Cardiac fibroblast (primary cell): ENCODE results near the gene XYLB.

Experiments
- DNase-seq, 2 donors: peaks; one replicate each; pipeline versions ENCODE4 v3.0.0 to v3.0.0-alpha.2; 2010; ENCODE audit warnings: low read depth in 2 of 2
- H3K4me3 ChIP-seq, 2 donors: replicated peaks in 1 of 2; 1 replicate in 1 of 2; 2 replicates in 1 of 2; pipeline ENCODE4 v1.5.1; 2011; ENCODE audit warnings: low read depth in 2 of 2, low read length in 2 of 2, mild to moderate bottlenecking in 2 of 2, moderate library complexity in 1 of 2
- TF ChIP-seq, protein P1 (sequence below): IDR thresholded peaks from one replicate; pipeline ENCODE4 v1.5.1; 2011; ENCODE audit warnings: low read depth, mild to moderate bottlenecking, low read length, inconsistent platforms

The XYLB gene

GRCh38 chr3:38375488-38376097, 29.0 kb downstream of the XYLB start:
- TF ChIP-seq, protein P1, sequence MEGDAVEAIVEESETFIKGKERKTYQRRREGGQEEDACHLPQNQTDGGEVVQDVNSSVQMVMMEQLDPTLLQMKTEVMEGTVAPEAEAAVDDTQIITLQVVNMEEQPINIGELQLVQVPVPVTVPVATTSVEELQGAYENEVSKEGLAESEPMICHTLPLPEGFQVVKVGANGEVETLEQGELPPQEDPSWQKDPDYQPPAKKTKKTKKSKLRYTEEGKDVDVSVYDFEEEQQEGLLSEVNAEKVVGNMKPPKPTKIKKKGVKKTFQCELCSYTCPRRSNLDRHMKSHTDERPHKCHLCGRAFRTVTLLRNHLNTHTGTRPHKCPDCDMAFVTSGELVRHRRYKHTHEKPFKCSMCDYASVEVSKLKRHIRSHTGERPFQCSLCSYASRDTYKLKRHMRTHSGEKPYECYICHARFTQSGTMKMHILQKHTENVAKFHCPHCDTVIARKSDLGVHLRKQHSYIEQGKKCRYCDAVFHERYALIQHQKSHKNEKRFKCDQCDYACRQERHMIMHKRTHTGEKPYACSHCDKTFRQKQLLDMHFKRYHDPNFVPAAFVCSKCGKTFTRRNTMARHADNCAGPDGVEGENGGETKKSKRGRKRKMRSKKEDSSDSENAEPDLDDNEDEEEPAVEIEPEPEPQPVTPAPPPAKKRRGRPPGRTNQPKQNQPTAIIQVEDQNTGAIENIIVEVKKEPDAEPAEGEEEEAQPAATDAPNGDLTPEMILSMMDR: no peak
- DNase-seq: no peak
- no peak overlapping the region for H3K4me3 ChIP-seq

- DNase-seq: no peak
- H3K4me3 ChIP-seq: no peak overlapping the region
- TF ChIP-seq, protein P1: no peak
These were observed 29.7 kb downstream of the XYLB start for GRCh38 chr3:38376098-38376816.

DNA sequence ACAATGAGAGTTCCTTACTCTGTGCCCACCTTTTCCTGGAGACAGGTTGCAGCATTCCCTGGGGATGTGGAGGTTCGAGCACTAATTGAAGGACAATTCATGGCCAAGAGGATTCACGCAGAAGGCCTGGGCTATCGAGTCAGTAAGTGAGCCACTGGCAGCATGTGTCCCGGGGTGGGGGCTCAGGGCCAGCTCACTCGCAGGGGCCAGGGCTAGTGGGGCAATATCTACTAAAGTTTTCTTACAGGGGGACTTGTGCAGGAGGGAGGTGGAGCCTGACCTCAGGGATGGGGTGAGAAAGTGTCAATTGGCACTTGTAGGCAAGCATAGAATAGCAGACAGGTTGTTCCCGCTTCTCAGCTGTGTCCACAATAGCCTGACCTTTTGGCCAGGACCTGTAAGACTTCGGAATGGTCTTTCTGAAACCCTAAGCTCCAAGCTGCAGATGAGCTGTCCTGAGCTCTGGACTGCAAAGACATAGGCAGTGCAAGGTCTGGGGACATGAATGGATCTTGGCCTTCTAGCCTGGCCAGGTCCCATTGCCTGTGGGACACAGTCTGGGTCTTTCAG, 32.7 kb downstream of the XYLB start:
- TF ChIP-seq, protein P1: no peak
- no peak for DNase-seq

DNA sequence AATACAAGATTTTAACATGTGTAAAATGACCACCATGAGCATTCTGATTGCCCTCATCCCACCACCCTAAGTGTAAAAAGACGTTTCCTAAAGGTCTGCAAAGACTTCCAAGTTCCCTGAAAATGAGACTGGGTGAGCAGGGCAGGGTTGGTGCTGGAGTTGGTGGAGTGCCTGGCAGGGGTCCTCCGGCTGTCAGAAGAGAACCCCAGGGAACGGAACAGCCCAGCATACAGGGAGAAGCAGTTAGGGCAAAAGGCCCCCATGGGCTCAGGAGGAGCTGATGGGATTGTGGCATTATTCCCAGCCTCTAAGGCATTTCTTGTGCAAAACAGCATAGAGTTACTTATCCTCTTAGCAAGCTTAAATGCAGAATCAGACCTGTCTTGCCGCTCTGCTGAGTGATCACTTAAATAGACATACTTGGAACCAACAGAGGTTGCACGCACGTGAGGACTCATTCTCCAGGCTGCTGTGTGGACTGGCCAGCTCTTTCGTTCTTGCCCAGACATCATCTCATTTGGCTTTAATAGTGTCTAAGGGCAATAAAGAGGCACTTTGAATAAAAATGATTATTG, 36.0 kb downstream of the XYLB start:
- DNase-seq: no peak
- TF ChIP-seq, protein P1: no peak
- H3K4me3 ChIP-seq: no peak overlapping the region

More for the DNA sequence above, 32.7 kb downstream of the XYLB start:
- H3K4me3 ChIP-seq: no peak overlapping the region

GRCh38 chr3:38383156-38383875, 36.7 kb downstream of the XYLB start:
- DNase-seq: no peak
- TF ChIP-seq, protein P1: no peak
- no peak overlapping the region for H3K4me3 ChIP-seq

DNA sequence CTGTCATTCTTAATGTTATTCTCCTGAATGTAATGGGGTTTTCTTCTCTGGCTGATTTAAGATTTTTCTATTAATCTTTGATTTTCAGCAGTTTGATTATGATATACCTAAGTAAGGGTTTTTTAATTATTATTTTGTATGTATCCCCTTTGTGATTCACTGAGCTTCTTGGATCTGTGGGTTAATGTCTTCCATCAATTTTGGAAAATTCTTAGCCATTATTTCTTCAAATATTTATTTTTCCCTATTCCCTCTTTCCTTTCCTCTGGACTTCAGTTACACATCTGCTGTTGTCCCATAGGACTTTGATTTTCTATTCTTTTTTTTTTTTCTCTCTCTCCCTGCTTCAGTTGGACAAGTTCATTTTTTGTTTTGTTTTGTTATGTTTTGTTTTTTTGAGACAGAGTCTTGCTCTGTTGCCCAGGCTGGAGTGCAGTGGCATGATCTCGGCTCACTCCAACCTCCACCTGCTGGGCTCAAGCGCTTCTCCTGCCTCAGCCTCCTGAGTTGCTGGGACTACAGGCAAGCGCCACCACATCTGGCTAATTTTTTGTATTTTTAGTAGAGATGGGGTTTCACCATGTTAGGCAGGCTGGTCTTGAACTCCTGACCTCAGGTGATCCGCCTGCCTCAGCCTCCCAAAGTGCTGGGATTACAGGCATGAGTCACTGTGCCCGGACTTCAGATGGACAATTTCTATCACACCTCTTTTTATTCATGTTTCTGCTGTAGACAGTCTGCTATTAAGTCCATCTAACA, 40.6 kb downstream of the XYLB start:
- no peak for DNase-seq
- H3K4me3 ChIP-seq: no peak overlapping the region
- TF ChIP-seq, protein P1: no peak
